HCT116 (cell line): ENCODE data around the gene PSAP. TPM values are rescaled to one million over a fixed set of nuclear protein-coding genes. Genes with fewer than 3 reads are reported as not detected.

Experiments
- ATAC-seq: fragments of 200-7000 bp; cut with Tn5 transposase; 2 replicates; pipeline ENCODE4 v1.9.1; 2020; ENCODE audit warnings: mild to moderate bottlenecking, moderate library complexity
- BruUV-seq: library from RNA; stranded (reverse); fragments of 400-500 nt; replicated peaks from 2 replicates; lab custom pipeline; 2021; lab: Mats Ljungman, UMichigan
- CTCF ChIA-PET: fragments of 300-600 bp; sonication (Branson Sonifier 250); formaldehyde crosslinking; loops from one replicate; lab custom pipeline; 2021; ENCODE audit warnings: antibody characterized with exemption; lab: Charles Lee
- POLR2A ChIA-PET: fragments of 300-600, 350-600 bp; sonication (Branson Sonifier 250); formaldehyde crosslinking; loops from one replicate; lab custom pipeline; 2021; ENCODE audit warnings: antibody characterized with exemption; lab: Charles Lee
- RAD21 ChIA-PET, 2 experiments: fragments of 300-600 bp; sonication (Branson Sonifier 250); formaldehyde crosslinking; loops; one replicate each; lab custom pipeline; 2023; ENCODE audit warnings: low total read pairs in 2 of 2; ENCODE audit not compliant: uncharacterized antibody in 2 of 2, unreplicated experiment in 2 of 2, low non-redundant PET in 1 of 2; lab: Charles Lee
- DNase-seq: peaks from one replicate; pipeline ENCODE4 v3.0.0-alpha.2; 2010; ENCODE audit warnings: low read depth, low spot score
- H2AFZ ChIP-seq: fragments of 200-600 bp; shearing (Covaris generic), sonication (generic); 2 replicates; pipeline ENCODE4 v1.6.1; 2017; ENCODE audit warnings: low read depth, mixed run types, mixed read lengths, antibody characterized with exemption, low read length; ENCODE audit not compliant: poor library complexity, severe bottlenecking
- H3K27ac ChIP-seq: 2 replicates; pipeline ENCODE4 v1.5.1; 2012; ENCODE audit warnings: low read depth, low read length
- H3K27me3 ChIP-seq: fragments of 200-600 bp; sonication (generic); 2 replicates; pipeline ENCODE4 v1.6.1; 2016; ENCODE audit warnings: mixed run types, low read length, mixed read lengths; ENCODE audit not compliant: insufficient read depth
- H3K36me3 ChIP-seq, 2 experiments: fragments of 200-500 bp in 1 of 2; fragments of 200-600 bp in 1 of 2; sonication (Bioruptor generic) in 1 of 2; sonication (generic) in 1 of 2; 2 replicates each; pipeline versions ENCODE4 v1.5.1 to v1.6.1; 2014 to 2016; ENCODE audit warnings: low read length in 2 of 2, inconsistent platforms in 1 of 2, mixed read lengths in 1 of 2, mixed run types in 1 of 2; ENCODE audit not compliant: insufficient read depth in 2 of 2, control insufficient read depth in 1 of 2
- H3K4me1 ChIP-seq, 2 experiments: fragments of 200-600 bp in 1 of 2; sonication (generic) in 1 of 2; 2 replicates each; pipeline versions ENCODE4 v1.5.1 to v1.6.1; 2012 to 2017; ENCODE audit warnings: low read length in 2 of 2, inconsistent platforms in 1 of 2, mild to moderate bottlenecking in 1 of 2, mixed read lengths in 1 of 2, mixed run types in 1 of 2, moderate library complexity in 1 of 2; ENCODE audit not compliant: insufficient read depth in 2 of 2, control insufficient read depth in 1 of 2
- H3K4me2 ChIP-seq: fragments of 200-600 bp; sonication (generic); 2 replicates; pipeline ENCODE4 v1.6.1; 2017; ENCODE audit warnings: mixed run types, low read length, mixed read lengths
- H3K4me3 ChIP-seq, 2 experiments: fragments of 200-600 bp in 1 of 2; sonication (generic) in 1 of 2; replicated peaks in 1 of 2; 2 replicates each; pipeline ENCODE4 v1.5.1; 2011 to 2016; ENCODE audit warnings: low read length in 2 of 2, control low read depth in 1 of 2, low read depth in 1 of 2, mild to moderate bottlenecking in 1 of 2, mixed read lengths in 1 of 2, mixed run types in 1 of 2
- H3K79me2 ChIP-seq: fragments of 200-600 bp; sonication (generic); 2 replicates; pipeline ENCODE4 v1.6.1; 2017; ENCODE audit warnings: mild to moderate bottlenecking, mixed run types, low read length, moderate library complexity, mixed read lengths; ENCODE audit not compliant: insufficient read depth
- H3K9ac ChIP-seq: fragments of 200-600 bp; sonication (generic); 2 replicates; pipeline ENCODE4 v1.6.1; 2016; ENCODE audit warnings: low read length, mixed read lengths
- H3K9me2 ChIP-seq: fragments of 200-600 bp; sonication (generic), shearing (Covaris generic); 2 replicates; pipeline ENCODE4 v1.6.1; 2017; ENCODE audit warnings: mixed run types, mild to moderate bottlenecking, moderate library complexity; ENCODE audit not compliant: insufficient read depth
- H3K9me3 ChIP-seq, 2 experiments: fragments of 200-500 bp in 1 of 2; fragments of 200-600 bp in 1 of 2; sonication (Bioruptor generic) in 1 of 2; sonication (generic) in 1 of 2; 2 replicates each; pipeline ENCODE4 v1.6.1; 2014 to 2017; ENCODE audit warnings: low read length in 2 of 2, mixed read lengths in 2 of 2, inconsistent platforms in 1 of 2, low read depth in 1 of 2, mild to moderate bottlenecking in 1 of 2, mixed run types in 1 of 2, moderate library complexity in 1 of 2; ENCODE audit not compliant: control insufficient read depth in 1 of 2, insufficient read depth in 1 of 2
- H4K20me1 ChIP-seq: fragments of 200-600 bp; sonication (generic), shearing (Covaris generic); 2 replicates; pipeline ENCODE4 v1.6.1; 2017; ENCODE audit warnings: mixed run types, mild to moderate bottlenecking, moderate library complexity; ENCODE audit not compliant: insufficient read depth
- CTCF ChIP-seq, 3 experiments: fragments of 200-600 bp in 1 of 3; sonication (generic) in 1 of 3; IDR thresholded peaks in 2 of 3; conservative IDR thresholded peaks in 1 of 3; 2 replicates each; pipeline ENCODE4 v1.5.1; 2012 to 2017; ENCODE audit warnings: low read depth in 2 of 3, low read length in 2 of 3, antibody characterized with exemption in 1 of 3, borderline replicate concordance in 1 of 3, control low read depth in 1 of 3, mild to moderate bottlenecking in 1 of 3, mixed read lengths in 1 of 3, mixed run types in 1 of 3, moderate library complexity in 1 of 3; ENCODE audit not compliant: insufficient read depth in 1 of 3
- ELF1 ChIP-seq: IDR thresholded peaks from 2 replicates; pipeline ENCODE4 v1.6.1; 2012; ENCODE audit warnings: low read depth, borderline replicate concordance
- EZH2 ChIP-seq: fragments of 200-600 bp; sonication (generic); IDR thresholded peaks from 2 replicates; pipeline ENCODE4 v1.6.1; 2017; ENCODE audit warnings: antibody characterized with exemption, mixed run types
- JUND ChIP-seq: IDR thresholded peaks from 2 replicates; pipeline ENCODE4 v1.6.1; 2012
- POLR2A ChIP-seq: IDR thresholded peaks from 2 replicates; pipeline ENCODE4 v1.7.0; 2011; ENCODE audit warnings: borderline replicate concordance; ENCODE audit not compliant: insufficient read depth, insufficient read length; ENCODE audit errors: extremely low read depth
- REST ChIP-seq: IDR thresholded peaks from 2 replicates; pipeline ENCODE4 v1.6.1; 2012; ENCODE audit warnings: low read depth
- SP1 ChIP-seq: IDR thresholded peaks from 2 replicates; pipeline ENCODE4 v1.6.1; 2012; ENCODE audit warnings: low read depth
- TCF7L2 ChIP-seq: IDR thresholded peaks from 2 replicates; pipeline ENCODE4 v1.7.0; 2011; ENCODE audit warnings: borderline replicate concordance, inconsistent platforms; ENCODE audit not compliant: insufficient read depth, insufficient read length; ENCODE audit errors: extremely low read depth
- YY1 ChIP-seq: IDR thresholded peaks from 2 replicates; pipeline ENCODE4 v1.6.1; 2011; ENCODE audit warnings: low read length, low read depth, moderate library complexity, mild to moderate bottlenecking; ENCODE audit not compliant: insufficient replicate concordance; ENCODE audit errors: extremely low read depth
- ZFX ChIP-seq: fragments of 450-650 bp; IDR thresholded peaks from 2 replicates; pipeline ENCODE4 v1.6.1; 2017
- ZNF274 ChIP-seq: fragments of 200-500 bp; sonication (Bioruptor generic); IDR thresholded peaks from 2 replicates; pipeline ENCODE4 v1.6.1; 2014; ENCODE audit warnings: mild to moderate bottlenecking, low read depth, low read length, inconsistent platforms
- intact Hi-C: fragments of 100-400 bp; cut with micrococcal nuclease; formaldehyde crosslinking; loops from 2 replicates; pipeline ENCODE4 v1.10.0; 2022
- total RNA-seq: library from RNA; stranded (reverse); gene quantifications from one replicate; pipeline ENCODE4 v1.2.1, GENCODE V29; 2021; ENCODE audit not compliant: unreplicated experiment

PSAP gene
- total RNA-seq, 1 experiment from 2014 or later: 444 TPM

- no TSS peak for BruUV-seq
- DNase-seq (no peak), ATAC-seq (no peak)
- no peak overlapping the region for H3K27ac ChIP-seq
- H3K79me2 ChIP-seq: peaks cover 96% of the 10 kb centered on the region
- CTCF ChIA-PET: interaction anchor here (0.6 kb wide), 1 partner anchor 34 kb away, joined by 5 read pairs; no protein-coding TSS in a partner anchor
- no peaks in the 10 kb centered on the region for H3K27me3 ChIP-seq
- H2AFZ ChIP-seq: no peak overlapping the region
- H3K4me3 ChIP-seq: no peak overlapping the region
- POLR2A ChIA-PET: interaction anchor here (0.6 kb wide), 1 partner anchor 1473 kb away, joined by 3 read pairs; no protein-coding TSS in a partner anchor
- no peaks in the 10 kb centered on the region for H3K9me2 ChIP-seq
- H3K9me3 ChIP-seq: no peaks in the 10 kb centered on the region
- peaks cover 3% of the 10 kb centered on the region; the same call in 1 of the 2 replicates for H4K20me1 ChIP-seq
- H3K4me2 ChIP-seq: no peak overlapping the region
- H3K4me1 ChIP-seq: peaks cover 0 to 27% of the 10 kb centered on the region in 2 experiments; a peak in 1 of 4 replicates
- no peak for TF ChIP-seq CTCF (IDR thresholded peaks at IDR 0.05 in 2 of 3, conservative IDR thresholded peaks at IDR 0.05 in 1 of 3; ENCODE audit: borderline replicate concordance in 1 of 3, insufficient read depth in 1 of 3, low read depth in 2 of 3, low read length in 2 of 3)
- TF ChIP-seq POLR2A: no peak
- TF ChIP-seq ZFX: no peak
- no peak for TF ChIP-seq JUND
- TF ChIP-seq ZNF274: no peak
- no peak for TF ChIP-seq TCF7L2
- no peak for TF ChIP-seq YY1
- no peak for TF ChIP-seq SP1
- no peak for TF ChIP-seq EZH2
- TF ChIP-seq ELF1: no peak
- no peak for TF ChIP-seq REST
- TF ChIP-seq, all 23 proteins: peak for 0
- intact Hi-C loops: no loop called here
- Histone ChIP-seq H3K9ac (no peak overlapping the region), H3K36me3 (no peaks in the 10 kb centered on the region)
- RAD21 ChIA-PET: no interaction called here
Observed at GRCh38 chr10:71845410-71846405, 5.3 kb downstream of the PSAP start.
